Putamen (tissue), 1 donor: ENCODE results near the gene ANKRD11.
"Not testable (repeated sequence)": the region's sequence is repeated elsewhere in the genome, so short reads cannot be mapped to it uniquely, and the experiment has no call there.

Source experiments
- DNase-seq: peaks from one replicate; pipeline ENCODE4 v3.0.0-alpha.2; 2016; ENCODE audit warnings: low spot score

Gene ANKRD11

DNA sequence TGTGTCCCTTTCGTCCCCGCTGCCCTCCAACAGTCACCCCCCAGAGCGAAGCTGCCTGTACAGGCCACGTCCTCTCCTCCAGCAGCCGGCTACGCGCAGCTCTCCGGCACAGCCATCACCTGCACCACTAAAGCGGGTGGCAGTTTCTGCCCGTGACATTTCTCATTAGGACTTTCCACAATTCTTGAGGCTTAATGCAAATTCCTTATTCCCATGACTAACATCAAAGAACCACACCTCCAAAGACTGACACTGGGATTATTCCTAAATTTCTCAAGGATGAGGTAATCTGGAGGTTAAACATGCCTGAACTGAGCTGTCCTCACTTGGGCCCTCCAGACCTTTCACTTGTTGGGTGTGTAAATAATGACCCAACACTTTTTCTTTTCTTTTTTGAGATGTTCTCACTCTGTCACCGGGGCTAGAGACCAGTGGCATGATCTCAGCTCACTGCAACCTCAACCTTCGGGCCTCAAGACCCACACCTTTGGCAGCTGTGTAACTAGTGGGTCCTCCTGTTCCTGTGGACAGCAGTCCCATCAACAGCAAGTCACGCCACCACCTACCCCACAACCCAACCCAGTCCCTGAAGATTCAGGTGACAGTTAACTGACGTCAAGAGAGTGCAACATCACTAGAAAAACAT lies 11.7 kb downstream of the ANKRD11 start:
- no peak for DNase-seq

DNA sequence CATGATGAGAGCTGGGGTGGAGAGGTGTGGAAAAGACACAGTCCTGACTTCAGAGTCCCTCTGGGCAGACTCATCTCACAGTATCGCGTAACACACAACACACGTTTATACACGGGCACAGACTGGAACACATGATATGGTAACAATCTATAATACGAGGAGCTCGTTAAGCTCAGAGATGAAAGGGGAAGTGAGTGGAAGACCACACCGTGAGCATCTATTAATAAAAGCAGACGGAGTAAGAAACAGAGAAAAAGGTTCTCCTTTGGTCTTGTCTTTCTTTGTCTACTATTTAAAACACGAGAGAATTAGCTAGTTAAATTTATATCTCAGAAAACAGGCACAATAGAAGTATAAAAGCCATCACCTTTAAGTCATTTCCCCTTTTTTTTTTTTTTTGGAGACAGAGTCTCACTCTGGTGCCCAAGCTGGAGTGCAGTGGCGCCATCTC lies 13.5 kb downstream of the ANKRD11 start:
- DNase-seq = no peak

GRCh38 chr16:89476379-89476778 lies 14.0 kb downstream of the ANKRD11 start:
- no peak for DNase-seq

DNA sequence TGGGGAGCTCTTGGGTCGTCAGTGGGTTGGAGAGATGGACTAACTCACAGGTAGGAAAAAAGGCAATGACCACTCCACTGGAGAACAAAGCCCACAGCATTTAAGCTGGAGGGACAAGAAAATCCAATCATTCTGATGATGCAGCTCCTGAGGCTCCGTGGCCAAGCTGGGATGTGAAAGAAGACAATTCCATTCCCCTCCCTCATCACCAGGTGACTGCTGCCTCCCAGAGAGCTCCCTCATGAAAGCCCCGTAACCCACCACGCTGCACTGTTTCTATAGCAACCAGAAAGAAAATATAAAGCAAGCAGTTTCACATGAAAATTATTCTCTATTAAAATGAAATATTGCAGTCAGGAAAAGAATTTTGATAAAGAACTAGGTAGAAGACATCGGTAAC lies 15.2 kb downstream of the ANKRD11 start:
- no peak for DNase-seq

DNA sequence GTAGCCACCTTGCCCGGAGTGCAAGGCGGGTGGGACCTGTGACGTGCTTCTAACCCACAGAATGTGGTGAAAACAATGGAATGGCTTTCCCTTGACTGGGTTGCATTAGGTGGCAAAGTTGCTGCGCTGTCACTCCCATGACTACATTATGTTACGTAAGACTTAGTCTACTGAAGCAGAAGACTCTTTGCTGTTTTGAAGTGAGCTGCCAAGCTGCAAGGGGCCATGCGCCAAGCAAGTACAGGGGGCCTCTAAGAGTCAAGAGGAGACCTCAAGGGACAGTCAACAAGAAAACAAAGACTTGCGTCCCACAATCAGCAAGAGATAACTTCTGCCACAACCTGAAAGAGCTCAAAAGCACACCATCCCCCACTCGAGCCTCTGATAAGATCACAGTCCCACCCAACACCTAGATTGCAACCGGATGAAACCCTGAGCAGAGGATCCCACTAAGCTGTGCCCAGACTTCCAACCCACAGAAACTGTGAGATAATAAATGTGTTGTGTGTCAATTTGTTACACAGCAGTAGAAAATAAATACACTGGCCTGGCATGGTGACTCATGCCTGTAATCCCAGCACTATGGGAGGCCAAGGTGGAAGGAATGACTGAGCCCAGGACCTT lies 16.5 kb downstream of the ANKRD11 start:
- DNase-seq = no peak

DNA sequence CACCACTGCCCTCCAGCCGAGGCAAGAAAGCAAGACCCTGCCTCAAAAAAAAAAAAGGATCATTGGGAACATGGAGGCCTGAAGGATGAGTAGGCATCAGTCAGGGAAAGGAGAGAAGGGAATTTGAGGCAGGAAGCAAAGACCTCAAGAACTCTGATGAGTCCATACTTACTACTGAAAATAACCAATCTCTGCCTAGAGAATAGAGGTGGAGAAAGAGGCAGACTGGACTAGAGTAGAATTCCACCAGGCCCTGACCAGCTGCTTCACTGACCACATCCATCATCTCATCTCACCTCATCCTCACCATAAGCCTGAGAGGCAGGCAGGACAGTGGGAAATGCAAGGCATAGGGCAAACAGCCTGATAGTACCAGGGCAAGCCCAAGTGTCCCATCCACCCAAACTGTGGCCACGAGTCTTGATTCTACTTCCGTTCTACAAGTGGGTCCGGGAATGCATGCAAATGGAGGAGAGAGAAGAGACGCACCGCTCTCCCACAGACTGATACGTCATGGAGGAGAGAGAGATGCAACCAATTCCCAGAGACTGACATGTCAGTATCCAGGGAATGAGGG lies 17.1 kb downstream of the ANKRD11 start:
- no peak for DNase-seq

DNA sequence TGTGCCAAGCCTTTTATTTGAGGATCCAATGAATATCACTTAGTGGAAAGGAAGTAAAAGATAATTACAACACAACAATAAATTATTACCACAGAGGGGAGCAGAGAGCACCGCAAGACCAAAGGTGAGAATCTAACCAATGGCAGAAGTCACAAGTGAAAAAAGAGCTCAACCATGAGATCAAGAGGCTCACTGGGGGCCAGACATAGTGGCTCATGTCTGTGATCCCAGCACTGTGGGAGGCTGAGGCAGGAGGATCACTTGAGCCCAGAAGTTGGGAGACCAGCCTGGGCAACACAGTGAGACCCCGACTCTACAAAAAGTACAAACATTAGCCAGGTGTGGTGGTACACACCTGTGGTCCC lies 17.7 kb downstream of the ANKRD11 start:
- no peak for DNase-seq

DNA sequence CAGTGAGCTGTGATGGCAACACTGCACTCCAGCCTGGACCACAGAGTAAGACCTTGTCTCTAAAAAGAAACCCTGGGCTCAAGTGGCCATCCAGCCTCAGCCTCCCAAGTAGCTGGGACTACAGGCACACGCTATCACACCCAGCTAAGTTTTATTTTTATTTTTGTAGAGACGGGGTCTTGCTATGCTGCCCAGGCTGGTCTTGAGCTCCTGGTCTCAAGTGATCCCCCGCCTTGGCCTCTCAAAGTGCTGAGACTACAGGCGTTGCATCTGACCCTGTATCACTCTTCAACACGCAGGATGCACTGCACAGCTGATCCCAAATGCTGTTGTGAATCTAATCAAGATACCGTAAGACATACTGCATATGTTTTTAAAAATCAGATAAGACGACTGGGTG lies 23.0 kb downstream of the ANKRD11 start:
- DNase-seq = no peak

GRCh38 chr16:89466920-89467319 lies 23.4 kb downstream of the ANKRD11 start:
- no peak for DNase-seq

- DNase-seq = not testable (repeated sequence)
Observed at GRCh38 chr16:89463312-89463711, 27.0 kb downstream of the ANKRD11 start.

DNA sequence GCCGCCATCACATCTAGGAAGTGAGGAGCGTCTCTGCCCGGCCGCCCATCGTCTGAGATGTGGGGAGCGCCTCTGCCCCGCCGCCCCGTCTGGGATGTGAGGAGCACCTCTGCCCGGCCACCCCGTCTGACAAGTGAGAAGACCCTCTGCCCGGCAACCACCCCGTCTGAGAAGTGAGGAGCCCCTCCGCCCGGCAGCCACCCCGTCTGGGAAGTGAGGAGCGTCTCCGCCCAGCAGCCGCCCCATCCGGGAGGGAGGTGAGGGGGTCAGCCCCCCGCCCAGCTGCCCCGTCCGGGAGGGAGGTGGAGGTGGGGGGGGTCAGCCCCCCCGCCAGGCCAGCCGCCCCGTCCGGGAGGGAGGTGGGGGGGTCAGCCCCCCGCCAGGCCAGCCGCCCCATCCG lies 27.7 kb downstream of the ANKRD11 start:
- DNase-seq = not testable (repeated sequence)

GRCh38 chr16:89461890-89462289 lies 28.5 kb downstream of the ANKRD11 start:
- not testable (repeated sequence) for DNase-seq

GRCh38 chr16:89460556-89460955 lies 29.8 kb downstream of the ANKRD11 start:
- no peak for DNase-seq

- DNase-seq = no peak
Observed at GRCh38 chr16:89458967-89459366, 31.4 kb downstream of the ANKRD11 start.

GRCh38 chr16:89458551-89458950 lies 31.8 kb downstream of the ANKRD11 start:
- DNase-seq = no peak

DNA sequence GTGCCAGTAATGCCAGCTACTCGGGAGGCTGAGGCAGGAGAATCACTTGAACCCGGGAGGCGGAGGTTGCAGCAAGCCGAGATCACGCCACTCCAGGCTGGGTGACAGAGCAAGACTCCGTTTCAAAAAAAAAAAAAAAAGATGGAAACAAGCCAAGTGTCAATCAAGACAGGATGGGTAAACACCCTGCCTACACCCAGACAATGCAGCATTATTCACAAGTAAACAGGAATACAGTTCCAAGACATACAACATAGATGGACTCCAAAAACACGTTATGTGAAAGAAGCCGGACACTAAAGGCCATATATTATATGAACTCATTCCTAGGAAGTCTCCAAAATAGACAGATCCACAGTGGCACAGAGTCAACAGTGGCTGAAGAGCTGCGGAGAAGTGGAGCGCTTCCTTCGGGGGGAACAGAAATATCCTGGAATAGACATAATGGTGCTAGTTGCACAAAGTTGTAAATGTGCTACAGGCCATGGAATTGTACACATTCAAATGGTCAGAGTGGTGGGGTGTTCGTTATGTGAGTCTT lies 33.9 kb downstream of the ANKRD11 start:
- no peak for DNase-seq

DNA sequence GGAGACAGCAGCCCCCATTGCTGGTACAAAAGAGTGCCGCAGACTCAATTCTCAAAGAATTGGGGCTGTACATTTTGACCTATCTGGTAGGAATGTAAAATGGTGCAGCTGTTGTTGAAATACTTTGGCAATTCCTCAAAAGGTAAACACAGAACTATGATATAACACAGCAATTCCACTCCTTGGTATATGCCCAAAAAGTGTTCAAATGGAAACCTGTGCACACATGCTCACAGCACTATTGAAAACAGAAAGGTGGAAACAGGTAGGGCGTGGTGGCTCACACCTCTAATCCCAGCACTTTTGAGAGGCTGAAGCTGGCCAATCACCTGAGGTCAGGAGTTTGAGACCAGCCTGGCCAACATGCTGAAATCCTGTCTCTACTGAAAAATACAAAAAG lies 34.7 kb downstream of the ANKRD11 start:
- DNase-seq = no peak

DNA sequence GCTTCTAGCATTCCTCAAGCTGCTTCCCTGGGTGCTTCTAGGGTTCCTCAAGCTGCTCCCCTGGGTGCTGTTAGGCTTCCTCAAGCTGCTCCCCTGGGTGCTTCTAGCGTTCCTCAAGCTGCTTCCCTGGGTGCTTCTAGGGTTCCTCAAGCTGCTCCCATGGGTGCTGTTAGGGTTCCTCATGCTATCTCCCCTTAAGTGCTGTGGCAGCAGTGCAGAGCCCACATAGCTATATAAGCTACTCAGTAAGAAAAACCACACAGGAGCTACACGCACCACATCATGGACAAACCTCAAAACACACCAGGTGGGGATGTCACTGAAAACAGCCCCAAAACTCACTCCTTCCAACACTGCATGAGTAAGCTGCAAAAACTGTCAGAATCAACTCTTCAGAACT lies 35.2 kb downstream of the ANKRD11 start:
- DNase-seq = no peak

GRCh38 chr16:89454378-89455125 lies 35.8 kb downstream of the ANKRD11 start:
- DNase-seq = not testable (repeated sequence)

DNA sequence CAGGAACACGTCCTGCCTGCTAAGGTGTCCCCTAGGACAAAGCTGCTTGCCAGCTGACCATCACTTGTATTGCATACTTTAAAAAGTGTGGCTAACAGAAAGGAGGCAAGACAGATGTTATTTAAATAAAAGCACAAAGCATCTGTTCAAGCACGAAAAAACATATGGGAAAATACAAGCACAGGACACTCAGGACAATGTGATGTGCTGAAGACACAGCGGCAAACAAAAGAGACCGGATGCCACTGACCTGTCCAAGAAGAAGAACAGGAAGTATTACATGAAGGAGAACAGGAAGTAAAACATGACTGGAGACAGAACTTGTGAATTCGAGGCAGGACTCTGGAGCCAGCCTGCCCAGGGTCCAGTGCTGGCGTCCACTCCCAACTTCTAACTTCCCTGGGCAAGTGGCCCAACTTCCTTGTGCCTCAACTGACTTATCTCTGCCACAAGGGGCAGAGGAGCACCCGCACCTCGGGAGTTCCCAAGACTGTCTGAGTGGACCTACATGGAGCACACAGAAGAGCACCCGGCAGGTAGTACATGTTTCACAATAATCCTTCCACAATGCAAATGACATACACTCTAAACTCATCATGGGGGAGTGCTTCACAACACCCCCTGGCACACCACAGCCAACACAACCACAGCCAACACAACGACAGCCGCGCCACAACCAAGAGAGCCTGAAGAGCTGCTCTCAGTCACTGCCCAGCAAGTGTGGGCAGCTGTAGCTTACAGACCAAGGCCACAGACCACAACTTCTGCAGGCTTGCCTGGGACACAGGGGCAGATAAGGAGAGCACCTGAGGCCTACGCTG lies 36.6 kb downstream of the ANKRD11 start:
- DNase-seq = no peak

DNA sequence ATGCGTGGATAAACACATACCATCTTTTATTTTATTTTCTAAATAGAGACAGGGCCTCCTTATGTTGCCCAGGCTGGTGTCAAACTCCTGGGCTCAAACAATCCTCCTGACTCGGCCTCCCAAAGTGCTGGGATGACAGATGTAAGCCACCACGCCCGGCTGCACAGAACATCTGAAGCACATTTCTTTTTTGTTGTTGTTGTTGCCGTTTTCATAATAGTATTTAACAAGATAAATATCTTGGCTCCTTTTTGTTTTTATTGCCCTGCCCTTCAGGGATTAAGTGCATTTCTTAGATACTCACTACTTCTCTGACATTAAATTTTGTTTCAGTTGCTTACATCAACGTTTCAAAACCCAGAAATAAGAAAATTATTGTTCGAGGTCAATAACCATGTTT lies 37.4 kb downstream of the ANKRD11 start:
- DNase-seq = no peak

GRCh38 chr16:89452241-89452640 lies 38.1 kb downstream of the ANKRD11 start:
- no peak for DNase-seq
